CD4-positive, alpha-beta T cell treated with Interleukin-1 beta for 1 hour (primary cell): Measurements from ENCODE around the gene PRKD3.
"Not testable (repeated sequence)": the region's sequence is repeated elsewhere in the genome, so short reads cannot be mapped to it uniquely, and the experiment has no call there.

ENCODE experiments used
- DNase-seq, 2 donors: peaks; one replicate each; pipeline ENCODE4 v3.0.0-alpha.2; 2020 to 2022

Gene PRKD3

DNA sequence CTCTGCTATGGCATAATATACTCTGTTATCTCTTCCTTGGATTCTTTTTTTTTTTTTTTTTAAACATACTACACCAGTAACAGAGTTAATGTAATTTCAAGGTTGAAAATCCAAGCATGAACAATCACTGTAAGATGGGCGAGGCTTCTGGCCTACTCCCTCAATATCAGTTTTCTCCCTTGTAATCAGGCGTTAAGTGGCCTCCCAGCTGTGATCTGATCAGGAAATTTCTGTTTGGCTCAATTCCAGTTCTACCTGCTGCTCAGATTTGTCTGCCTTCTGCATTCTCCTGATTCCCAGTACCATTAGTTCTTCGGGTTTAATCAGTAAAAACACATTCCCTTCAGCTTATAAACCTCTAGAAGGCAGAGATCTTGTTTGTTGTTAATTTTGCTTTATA is 18.6 kb downstream of the PRKD3 start:
- DNase-seq: no peak

DNA sequence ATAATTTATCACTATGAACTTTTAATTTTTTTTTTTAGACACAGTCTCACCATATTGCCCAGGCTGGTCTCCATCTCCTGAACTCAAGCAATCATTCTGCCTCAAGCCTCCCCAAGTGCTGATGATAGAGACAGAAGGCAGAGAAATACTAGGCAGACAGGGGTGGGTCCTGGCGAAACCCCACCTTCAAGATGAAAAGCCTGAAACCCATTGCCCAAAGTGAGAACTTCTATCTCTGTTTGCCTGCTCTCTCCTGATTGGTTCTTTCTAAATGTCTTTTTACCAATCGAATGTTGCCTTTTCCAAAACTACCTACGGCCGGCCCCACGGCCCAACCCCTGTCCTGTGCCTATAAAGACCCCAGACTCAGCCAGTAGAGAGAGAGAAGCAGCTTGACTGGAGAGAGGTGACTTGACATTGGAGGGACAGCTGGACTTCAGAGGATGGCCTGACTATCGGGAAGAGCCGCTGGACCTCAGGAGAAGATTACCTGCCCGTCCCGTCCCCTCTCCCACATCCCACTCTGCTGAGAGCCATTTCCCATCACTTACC is 21.9 kb downstream of the PRKD3 start:
- DNase-seq: no peak

DNA sequence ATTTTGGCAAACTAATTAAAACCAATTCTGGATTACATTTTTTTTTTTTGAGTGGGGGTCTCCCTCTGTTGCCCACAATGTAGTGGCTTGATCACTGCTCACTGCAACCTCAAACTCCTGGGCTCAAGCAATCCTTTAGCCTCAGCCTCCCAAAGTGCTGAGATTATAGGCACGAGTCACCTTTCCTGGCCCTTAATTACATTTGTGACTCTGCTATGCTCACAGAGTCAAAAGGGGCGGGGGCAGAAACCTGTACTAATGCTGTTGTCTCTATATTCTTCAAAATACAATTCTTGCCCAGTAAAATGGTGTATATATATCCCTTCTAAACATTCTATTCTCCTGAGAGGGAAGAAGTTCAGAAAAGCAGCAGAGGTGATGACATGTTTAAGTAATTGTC is 23.2 kb downstream of the PRKD3 start:
- no peak for DNase-seq

DNA sequence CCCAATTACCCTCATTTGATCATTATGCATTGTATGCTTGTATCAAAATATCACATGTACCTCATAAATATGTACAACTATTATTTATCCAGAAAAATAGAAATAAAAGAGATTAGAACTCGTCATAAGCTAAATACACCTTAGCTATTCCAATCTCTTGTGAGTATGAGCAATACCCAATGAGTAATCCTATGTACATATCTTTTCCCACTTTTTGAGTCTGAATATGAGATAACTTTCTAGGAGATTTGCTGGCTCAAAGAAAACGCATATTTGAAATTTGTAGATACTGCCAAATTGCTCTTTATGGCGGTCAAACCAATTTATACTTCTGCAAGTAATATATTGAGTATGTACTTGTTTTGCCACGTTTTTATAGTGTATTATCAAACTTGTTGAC is 24.1 kb downstream of the PRKD3 start:
- no peak for DNase-seq

DNA sequence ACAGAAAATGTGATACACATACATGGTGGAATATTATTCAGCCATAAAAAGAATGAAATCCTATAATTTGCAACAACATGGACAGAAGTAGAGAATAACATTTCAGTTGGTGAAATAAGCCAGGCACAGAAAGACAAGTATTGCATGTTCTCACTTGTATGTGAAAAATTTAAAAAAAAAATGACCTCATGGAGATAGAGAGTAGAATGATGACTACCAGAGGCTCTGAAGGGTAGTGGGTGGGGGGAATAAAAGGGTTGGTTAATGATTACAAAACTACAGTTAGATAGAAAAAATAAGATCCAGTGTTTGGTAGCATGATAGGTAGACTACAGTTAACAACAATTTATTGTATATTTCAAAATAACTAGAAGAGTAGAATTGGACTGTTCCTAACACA is 24.5 kb downstream of the PRKD3 start:
- no peak for DNase-seq

DNA sequence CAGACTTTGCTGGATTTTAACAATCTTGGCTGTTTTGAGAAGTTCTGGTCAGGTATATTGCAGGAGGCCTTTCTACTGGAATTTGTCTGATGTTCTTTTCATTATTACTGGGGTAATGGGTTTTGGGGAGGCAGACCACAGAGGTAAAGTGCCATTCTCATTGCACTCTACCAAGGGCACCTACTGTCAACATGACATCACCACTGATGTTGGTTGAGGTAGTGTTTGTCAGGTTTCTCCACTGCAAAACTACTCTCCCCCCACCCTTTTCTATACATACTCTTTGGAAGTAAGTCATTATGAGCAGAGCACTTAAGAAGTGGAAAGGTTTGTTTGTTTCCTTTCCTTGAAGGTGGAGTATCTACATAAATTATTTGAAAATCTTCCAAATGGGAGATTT is 27.0 kb downstream of the PRKD3 start:
- no peak for DNase-seq

DNA sequence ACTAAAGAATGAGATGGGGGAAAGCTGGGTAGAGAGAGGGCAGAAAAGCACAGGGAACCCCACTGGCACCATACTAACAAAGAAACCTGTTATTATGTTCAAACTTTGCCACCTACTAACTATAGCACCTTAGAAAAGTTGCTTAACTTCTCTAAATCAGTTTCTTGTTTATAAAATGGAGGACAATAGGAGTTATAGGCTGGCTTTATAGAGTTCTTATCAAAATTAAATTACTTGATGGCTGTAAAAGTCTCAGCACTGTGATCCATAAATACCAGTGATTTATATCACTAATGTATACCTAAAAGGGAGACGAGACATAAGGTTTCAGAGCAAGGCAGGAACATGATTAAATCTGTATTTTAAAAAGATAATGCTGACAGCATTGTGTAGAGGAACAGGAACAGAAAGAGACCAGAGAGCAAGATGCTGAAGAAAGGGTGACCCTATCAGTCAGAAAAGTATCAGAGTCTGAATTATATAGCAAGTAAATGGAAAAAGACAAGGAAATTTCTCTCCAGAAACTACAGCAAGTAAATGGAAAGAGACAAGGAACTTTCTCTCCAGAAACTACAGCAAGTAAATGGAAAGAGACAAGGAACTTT is 29.1 kb downstream of the PRKD3 start:
- DNase-seq: no peak

DNA sequence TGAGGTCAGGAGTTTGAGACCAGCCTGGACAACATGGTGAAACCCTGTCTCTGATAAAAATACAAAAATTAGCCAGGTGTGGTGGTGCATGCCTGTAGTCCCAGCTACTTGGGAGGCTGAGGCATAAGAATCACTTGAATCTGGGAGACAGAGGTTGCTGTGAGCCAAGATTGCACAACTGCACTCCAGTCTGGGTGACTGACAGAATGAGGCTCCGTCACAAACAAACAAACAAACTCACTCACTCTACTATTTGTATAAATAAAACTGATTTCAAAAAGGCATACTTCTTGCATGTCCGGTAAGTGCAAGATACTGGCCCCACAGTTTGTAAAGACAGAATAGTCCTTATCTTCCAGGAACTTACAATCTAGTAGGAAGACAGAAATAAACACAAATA is 29.8 kb downstream of the PRKD3 start:
- not testable (repeated sequence) for DNase-seq

DNA sequence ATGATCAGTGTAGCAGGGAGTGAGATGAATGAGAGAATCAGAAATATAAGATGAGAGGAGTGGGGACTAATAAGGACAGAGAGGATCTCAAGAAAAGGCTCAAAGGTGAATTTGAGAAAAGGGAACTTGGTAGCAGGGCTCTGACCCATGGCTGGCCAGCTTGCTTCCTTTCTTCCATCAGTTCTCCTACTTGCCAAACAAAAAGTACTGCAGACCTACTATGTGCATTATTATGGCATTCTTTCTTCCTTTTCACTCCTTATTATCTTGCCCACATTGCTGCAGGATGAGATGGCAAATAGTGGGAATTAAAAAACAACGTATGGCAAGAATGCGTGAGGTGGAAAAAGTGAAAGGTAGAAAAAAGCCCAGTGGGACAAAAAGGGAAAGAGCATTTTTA is 33.0 kb downstream of the PRKD3 start:
- no peak for DNase-seq

DNA sequence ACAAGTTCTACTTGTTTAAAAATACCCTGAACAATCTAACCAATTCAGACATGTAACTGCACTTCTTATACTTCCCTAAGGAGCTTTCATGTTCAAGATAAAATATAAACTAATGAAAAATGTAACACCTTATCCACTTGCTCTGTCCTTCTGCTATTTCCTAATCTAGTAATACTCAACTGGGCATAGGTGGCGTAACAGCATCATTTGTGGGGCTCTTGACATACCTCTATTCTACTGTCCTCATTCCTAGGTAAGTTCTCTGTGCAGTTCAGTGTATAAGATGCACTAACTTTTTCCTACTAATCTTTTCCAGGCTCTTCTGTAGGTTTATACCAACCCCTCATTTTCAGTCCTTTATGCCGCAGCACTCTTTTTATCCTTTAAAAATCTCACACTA is 36.7 kb downstream of the PRKD3 start:
- DNase-seq: peak; percentile 2 to 8

DNA sequence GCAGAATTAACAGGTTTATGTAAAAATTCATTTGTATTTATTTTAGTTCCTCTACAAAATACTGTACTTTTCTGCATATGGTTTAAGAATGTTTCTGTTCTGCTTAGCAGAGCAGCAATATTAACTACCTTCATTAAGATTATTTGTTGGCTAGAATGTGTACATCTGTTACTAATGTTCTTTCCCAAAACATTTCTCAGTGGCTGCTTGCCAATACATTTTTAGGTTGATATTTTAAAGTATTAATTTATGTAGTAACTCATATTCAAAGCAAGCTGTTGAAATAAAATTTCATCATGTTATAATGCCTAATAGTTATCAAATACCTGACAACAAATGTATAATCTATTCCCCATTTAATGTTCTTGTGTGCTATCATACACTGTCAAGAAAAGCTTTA is 40.3 kb downstream of the PRKD3 start:
- no peak for DNase-seq

DNA sequence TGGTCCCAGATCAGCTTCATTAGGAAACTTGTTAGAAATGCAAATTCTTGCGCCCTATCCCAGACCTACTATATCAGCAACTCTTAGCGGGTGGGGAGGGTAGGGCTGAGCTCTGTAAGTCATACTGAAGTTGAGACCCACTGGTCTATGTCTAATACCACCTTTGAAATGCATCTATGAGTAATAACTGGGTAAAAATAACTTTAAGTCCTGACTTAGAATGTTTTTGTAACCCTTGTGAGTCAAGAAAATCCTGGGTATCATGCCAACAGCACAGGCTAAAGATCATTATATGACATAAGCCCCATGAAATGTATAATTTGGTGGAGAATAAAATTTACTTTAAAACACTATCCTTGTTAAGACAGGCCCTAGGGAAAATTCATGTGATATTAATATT is 41.4 kb downstream of the PRKD3 start:
- no peak for DNase-seq

DNA sequence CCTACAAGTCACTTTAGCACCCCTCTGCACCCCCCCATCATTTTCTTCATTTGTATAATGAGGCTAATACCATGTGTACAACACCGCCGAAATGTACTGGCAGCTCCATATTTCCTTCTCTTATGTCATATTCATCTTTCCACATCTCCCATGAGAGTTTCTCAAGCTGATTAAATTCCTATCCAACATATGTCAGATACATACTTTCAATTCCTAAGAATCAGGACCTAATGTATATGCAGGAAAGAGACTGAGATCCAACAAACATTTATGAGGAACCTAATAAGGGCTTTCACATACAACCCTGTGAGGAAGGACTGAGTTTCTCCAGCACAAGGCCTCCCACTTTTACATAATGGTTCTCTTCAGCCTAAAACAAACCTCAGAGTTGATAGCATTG is 41.9 kb downstream of the PRKD3 start:
- DNase-seq: no peak

DNA sequence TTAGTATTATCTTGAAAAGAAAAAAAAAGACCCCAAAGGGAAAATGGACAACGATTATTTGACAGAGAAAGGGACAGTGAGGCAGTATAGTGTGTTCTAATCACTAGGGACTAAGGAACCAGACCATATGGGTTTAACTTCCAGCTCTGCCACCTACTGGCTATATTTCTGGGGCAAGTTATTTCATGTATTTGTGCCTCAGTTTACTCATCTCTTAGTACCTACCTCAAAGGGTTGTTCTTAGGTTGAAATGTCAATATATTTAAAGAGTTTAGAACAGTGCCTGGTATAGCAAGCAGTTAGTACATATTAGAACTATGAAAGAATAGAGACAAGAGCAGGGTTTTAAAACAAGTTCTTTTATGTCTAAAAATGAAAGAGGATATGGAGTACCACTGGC is 42.7 kb downstream of the PRKD3 start:
- DNase-seq: no peak

DNA sequence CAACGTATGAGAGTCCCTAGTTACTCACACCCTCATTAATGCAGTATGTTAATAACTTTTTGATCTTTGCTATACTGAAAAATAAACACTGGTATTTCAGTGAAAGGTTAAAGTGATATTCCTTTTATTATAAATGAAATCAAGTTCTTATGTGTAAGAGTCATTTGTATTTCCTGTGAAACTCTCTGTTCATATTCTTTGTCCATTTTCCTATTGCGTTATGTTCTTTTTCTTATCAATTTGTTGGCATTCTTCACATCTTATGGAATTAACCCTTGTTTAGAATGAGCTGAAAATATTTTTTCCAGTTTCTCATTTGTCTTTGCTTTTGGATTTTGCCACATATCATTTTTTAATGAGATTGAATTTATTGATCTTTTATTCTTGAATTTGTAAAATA is 48.3 kb downstream of the PRKD3 start:
- DNase-seq: no peak
